Purkinje cell (primary cell): Measurements from ENCODE around the gene ARHGAP30. TPM values are rescaled to one million over a fixed set of nuclear protein-coding genes. Genes with fewer than 3 reads are reported as not detected.

Experiments
- polyA plus RNA-seq: library from polyadenylated mRNA; unstranded; fragments of >200 nt; fragmentation: Nextera tagmentation; gene quantifications from 2 replicates; pipeline ENCODE4 v1.2.1, GENCODE V29; 2014

ARHGAP30 gene
- 0.11 TPM in 1 of 2 replicates, not detected in the other for polyA plus RNA-seq

DNA sequence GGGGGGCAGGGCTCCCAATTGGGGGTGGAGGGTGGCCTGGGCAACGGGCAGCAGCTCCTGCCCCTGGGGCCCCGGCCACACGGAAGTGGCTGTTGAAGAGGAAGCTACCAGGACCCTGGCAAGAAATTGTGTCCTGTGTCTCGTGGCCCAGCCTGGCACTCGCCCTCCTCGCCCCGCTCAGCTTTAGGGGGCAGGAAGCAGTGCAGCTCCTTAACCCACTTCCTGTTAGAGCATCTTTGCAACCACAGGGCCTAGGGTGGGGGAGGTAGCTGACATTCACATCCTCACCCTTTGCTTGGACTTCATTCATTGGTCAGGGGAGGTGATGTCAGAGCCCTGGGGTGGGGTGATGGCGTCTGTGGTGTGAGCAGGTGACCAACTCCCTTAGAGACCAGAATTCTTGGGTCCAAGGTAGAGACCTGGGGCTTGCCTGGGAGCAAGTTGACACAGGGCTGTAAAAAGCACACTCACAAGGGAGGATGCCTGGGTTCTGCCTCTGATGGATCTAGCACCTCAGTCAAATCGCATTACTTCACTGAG lies at the start of gene ARHGAP30:
TSS of gene ARHGAP30 (minus strand) at position 161 of the 540 bp plus-strand sequence. CDS start 267 bp downstream, outside the sequence.

DNA sequence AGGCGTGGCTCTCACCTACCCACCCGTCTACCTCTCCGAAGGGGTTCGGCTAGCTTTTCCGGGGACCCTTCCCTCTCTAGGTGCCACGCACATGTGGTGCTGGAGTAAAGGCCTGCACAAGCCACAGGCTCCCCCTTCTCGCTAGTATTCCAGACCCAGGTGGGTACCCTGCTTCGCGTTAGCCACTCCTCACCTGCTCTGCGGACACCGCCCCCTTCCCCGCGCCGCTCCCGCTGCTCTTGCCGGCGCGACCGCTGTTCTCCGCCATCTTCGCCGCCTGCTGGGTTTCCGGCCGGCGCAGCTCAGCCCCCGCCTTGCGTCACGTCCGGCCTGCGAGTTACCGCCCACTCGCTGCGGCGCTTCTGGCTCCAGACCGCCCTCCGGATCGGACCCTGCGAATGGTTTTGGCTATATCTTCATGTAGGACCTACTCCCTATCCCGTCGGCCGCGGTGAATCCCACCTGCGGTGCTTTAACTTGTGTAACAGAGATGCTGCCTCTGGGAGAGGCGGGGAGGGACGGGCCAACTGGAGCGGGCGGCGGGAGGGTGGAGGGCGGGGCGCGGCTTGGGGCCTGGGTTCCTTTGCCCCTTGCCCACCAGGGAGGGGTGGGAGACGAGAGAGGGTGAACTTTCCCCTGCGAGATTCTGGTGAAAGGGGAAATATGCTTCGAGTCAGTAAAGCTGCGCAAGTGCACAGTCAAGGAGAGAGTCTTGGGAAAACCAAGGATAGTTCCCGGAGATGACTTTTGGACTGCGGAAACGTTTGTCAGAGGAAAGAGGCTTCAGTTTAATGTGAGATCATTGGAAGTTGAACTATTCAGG lies 48.3 kb upstream of the ARHGAP30 start, which contains the start of the genes NIT1 and PFDN2:
TSS of gene NIT1 (plus strand) at position 347 of the 823 bp plus-strand sequence. CDS start at position 419, 72 bp downstream.
TSS of gene PFDN2 (minus strand) at position 279 of the 823 bp plus-strand sequence. CDS start at position 268, 11 bp downstream.

GRCh38 chr1:161098210-161099068 lies 28.7 kb upstream of the ARHGAP30 start, which contains the start of gene KLHDC9:
TSS of gene KLHDC9 (plus strand) at chr1:161098361. CDS start at chr1:161098536, 175 bp downstream.

GRCh38 chr1:161089251-161089924 lies 19.7 kb upstream of the ARHGAP30 start, which contains the start of gene NECTIN4:
TSS of gene NECTIN4 (minus strand) at chr1:161089558. CDS start at chr1:161089296, 262 bp downstream.

DNA sequence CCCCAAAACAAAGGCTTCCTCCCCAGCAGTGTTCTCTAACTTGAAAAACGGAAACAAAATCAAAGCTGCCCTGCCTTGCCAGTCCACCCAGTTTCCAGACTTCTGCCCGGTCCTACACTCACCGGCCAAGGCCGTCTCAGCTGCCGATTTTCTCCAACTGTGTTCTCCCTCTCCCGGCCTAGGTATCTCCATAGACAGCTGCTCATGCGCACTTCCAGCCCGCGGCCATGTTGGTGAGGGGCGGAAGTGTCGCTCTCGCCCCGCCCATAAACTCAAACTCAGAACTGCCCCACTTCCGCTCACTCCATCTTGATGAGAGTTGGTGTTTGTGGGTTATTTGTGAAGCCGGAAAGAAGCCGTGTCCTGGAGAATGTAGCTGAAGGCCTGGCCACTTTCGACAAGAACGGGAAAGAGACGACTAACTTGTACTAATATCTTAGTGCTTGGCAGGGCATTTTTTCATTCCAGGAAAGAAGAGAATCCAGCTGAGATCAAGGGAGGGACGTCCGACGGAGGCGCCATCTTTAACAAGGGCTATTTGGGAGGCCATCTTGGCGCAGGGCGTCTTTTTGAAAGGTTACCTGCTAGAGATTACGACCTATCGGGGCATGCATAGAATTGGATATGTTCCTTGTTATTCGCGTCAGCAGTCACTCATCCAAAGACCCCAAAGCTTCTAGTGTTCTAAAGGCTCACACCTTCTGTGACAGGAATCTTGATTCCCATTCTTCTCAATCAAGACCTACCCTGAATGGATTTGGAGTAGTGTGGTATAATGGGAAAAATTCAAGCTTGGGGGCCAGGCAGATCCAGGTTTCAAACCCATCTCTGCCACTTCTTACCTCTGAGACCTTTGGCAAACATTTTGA lies 23.7 kb downstream of the ARHGAP30 start, which contains the start of gene USF1:
TSS of gene USF1 (minus strand) at position 242 of the 869 bp plus-strand sequence. CDS start 2,702 bp downstream, outside the sequence.

GRCh38 chr1:161038523-161039153 lies 31.1 kb downstream of the ARHGAP30 start, which contains the start of gene TSTD1:
TSS of gene TSTD1 (minus strand) at chr1:161038964. CDS start at chr1:161038889, 75 bp downstream.

DNA sequence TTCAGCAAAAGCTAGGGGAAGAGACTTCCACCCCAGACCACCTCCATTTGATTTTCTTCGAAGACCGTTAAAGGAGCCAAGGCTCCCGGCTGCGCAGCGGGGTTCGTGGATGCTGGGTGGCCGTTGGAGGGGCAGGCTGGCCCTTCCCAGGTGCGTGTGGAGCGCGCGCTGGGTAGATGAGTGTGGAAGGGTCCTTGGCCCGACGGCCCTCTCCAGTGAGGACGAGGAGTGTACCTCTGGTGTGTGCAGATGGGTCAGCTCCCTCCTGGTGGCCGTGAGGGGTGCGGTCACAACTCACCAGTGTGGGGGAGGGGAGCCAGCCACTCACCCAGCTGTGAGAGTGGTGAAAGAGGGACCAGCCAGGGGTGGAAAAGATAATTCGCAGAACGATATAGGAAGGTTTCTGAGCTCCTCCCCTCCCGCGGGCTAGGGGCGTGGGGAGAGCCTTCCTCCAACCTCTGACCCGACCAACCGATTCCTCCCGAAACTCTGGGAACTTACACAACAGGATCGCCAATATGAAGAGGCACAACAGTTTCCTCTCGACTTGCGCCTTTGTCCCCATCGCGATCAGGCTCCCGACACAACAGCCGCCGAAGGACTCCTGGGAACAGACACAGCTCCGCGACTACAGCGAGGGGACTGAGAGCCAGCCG lies 49.1 kb downstream of the ARHGAP30 start, which contains the start of gene F11R:
TSS of gene F11R (minus strand) at position 644 of the 656 bp plus-strand sequence. CDS start at position 565, 79 bp downstream.

Other genes with a start within 250 kb of the ARHGAP30 start
- gene CD244, start 207.0 kb downstream of the ARHGAP30 start, polyA plus RNA-seq, result 0.47 TPM in 1 of 2 replicates, not detected in the other
- gene ITLN1, start 184.7 kb downstream of the ARHGAP30 start, polyA plus RNA-seq, result not detected in 2 replicates
- gene ITLN2, start 115.1 kb downstream of the ARHGAP30 start, polyA plus RNA-seq, result not detected in 2 replicates
- gene F11R, start 48.7 kb downstream of the ARHGAP30 start, polyA plus RNA-seq, result 0.10 TPM in 1 of 2 replicates, not detected in the other
- gene TSTD1, start 30.9 kb downstream of the ARHGAP30 start, polyA plus RNA-seq, result 35.1 and 74.9 TPM in 2 replicates
- gene USF1, start 23.9 kb downstream of the ARHGAP30 start, polyA plus RNA-seq, result 0.36 and 1.1 TPM in 2 replicates
- gene NECTIN4, start 19.7 kb upstream of the ARHGAP30 start, polyA plus RNA-seq, result not detected in 2 replicates
- gene KLHDC9, start 28.5 kb upstream of the ARHGAP30 start, polyA plus RNA-seq, result 8.0 and 17.1 TPM in 2 replicates
- gene PFDN2, start 48.1 kb upstream of the ARHGAP30 start, polyA plus RNA-seq, result 92.1 and 97.1 TPM in 2 replicates
- 35.5 and 38.5 TPM in 2 replicates for gene NIT1, start 48.2 kb upstream of the ARHGAP30 start, polyA plus RNA-seq
- 27.4 and 28.0 TPM in 2 replicates for gene DEDD, start 62.8 kb upstream of the ARHGAP30 start, polyA plus RNA-seq
- 301 and 305 TPM in 2 replicates for gene UFC1, start 84.1 kb upstream of the ARHGAP30 start, polyA plus RNA-seq
- gene USP21, start 89.6 kb upstream of the ARHGAP30 start, polyA plus RNA-seq, result 3.2 and 6.2 TPM in 2 replicates
- 27.6 and 29.5 TPM in 2 replicates for gene PPOX, start 96.5 kb upstream of the ARHGAP30 start, polyA plus RNA-seq
- gene B4GALT3, start 107.6 kb upstream of the ARHGAP30 start, polyA plus RNA-seq, result 6.5 and 12.7 TPM in 2 replicates
- 0.13 and 0.62 TPM in 2 replicates for gene ADAMTS4, start 129.2 kb upstream of the ARHGAP30 start, polyA plus RNA-seq
- 145 and 159 TPM in 2 replicates for gene NDUFS2, start 132.5 kb upstream of the ARHGAP30 start, polyA plus RNA-seq
- 2.9 and 7.6 TPM in 2 replicates for gene FCER1G, start 145.4 kb upstream of the ARHGAP30 start, polyA plus RNA-seq
- not detected in 2 replicates for gene APOA2, start 153.7 kb upstream of the ARHGAP30 start, polyA plus RNA-seq
- 9.1 and 11.9 TPM in 2 replicates for gene TOMM40L, start 156.2 kb upstream of the ARHGAP30 start, polyA plus RNA-seq
- 0.23 and 1.4 TPM in 2 replicates for gene NR1I3, start 168.3 kb upstream of the ARHGAP30 start, polyA plus RNA-seq
- gene PCP4L1, start 188.9 kb upstream of the ARHGAP30 start, polyA plus RNA-seq, result 5.9 and 7.5 TPM in 2 replicates
- not detected in 2 replicates for gene MPZ, start 240.1 kb upstream of the ARHGAP30 start, polyA plus RNA-seq
- 72.3 and 72.8 TPM in 2 replicates for gene SDHC, start 244.5 kb upstream of the ARHGAP30 start, polyA plus RNA-seq